Measurements from ENCODE around the gene UAP1.

DNA sequence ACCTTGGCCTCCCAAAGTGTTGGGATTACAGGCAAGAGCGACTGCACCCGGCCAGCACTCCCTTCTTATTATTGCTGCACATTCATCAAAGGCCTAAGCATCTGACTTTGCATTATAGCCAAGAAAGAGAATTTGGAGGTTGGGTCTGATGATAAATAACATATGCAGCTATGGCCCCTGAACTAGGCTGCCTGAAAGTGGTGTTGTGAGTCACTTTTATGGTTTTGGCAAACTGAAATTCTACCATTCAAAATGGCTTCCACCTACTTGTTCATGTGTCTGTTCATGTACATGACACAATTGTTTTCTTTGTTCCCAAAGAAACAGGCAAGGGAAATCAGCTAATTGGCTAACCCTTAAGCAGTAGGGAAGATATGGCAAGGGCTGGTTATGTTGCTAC is 25.0 kb upstream of the UAP1 start:
- TF ChIP-seq, protein P1, sequence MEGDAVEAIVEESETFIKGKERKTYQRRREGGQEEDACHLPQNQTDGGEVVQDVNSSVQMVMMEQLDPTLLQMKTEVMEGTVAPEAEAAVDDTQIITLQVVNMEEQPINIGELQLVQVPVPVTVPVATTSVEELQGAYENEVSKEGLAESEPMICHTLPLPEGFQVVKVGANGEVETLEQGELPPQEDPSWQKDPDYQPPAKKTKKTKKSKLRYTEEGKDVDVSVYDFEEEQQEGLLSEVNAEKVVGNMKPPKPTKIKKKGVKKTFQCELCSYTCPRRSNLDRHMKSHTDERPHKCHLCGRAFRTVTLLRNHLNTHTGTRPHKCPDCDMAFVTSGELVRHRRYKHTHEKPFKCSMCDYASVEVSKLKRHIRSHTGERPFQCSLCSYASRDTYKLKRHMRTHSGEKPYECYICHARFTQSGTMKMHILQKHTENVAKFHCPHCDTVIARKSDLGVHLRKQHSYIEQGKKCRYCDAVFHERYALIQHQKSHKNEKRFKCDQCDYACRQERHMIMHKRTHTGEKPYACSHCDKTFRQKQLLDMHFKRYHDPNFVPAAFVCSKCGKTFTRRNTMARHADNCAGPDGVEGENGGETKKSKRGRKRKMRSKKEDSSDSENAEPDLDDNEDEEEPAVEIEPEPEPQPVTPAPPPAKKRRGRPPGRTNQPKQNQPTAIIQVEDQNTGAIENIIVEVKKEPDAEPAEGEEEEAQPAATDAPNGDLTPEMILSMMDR (IDR thresholded peaks at IDR 0.05), result no peak
- no peak for TF ChIP-seq POLR2A (IDR thresholded peaks at IDR 0.05)

Measured in body of pancreas (tissue), 4 donors.